G401.6 (cell line): ENCODE measurements around the gene C2orf92.

ENCODE experiments used
- FAIRE-seq: peaks from 2 replicates; lab custom pipeline; 2012; peaks lifted over from hg19 to GRCh38; lab: Jason Lieb, UNC

C2orf92 gene

DNA sequence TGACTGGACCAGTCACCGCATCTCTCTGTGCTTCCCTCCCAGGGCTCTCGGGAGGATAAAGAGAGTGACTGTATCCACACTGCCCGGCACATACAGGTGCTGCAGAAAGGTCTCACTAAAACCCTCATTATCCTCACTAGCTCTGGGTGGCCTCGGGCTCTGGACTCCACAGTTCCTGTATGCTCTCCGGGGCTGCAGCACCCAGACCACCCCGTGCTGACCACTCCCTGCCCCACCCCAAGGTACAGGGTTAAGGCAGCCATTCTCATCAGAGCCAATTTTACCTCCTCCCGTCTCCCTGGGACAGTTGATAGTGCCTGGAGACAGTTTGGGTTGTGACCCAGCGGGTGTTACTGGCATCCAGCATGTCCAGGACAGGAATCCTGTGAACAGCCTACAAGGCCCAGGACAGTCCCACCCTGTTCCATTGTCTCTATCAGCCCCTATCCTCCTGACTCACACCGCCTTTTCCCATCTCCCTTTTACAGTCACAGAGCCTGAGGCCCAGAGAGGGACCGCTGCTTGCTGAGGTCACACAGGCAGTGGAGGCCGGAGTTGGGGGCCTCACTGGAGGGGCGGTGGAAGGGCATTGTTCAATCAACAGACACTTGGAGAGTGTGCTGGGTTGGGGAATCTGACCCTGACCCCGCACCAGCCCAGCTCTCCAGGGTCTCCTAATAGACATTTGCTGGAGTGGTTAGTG is 45.6 kb downstream of the C2orf92 start:
- no peak for FAIRE-seq

DNA sequence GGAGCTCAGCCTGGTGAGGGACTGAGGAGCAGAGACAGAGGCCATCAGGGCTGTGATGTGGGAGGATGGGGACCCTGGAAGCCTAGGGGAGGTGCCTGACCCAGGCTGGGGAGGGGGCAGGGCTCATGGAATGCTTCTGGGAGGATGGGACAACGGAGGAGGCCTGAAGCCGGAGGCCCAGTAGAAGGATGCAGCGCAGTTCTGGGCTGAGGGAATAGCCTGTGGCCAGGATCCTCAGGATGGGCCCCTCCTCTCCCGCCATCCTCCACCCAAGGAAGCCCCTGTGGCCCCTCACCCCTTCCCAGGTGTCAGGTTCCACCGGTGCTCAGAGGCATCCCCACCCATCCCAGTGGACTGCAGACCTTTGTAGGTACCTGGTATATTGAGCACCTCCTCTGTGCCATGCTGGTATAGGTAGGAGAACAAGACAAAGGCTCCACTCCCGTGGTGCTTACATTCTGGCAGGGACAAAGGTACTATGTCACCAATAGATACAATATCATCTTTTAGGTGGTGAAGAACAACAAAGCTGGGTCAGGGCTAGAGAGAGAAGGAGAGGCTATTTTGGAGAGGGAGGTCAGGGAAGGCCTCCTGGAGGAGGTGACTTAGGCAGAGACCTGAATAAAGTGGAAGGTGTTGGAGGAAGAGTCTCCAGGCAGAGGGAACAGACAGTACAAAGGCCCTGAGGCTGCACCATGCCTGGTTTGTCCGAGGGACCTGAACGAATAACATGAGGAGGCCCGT is 46.6 kb downstream of the C2orf92 start:
- FAIRE-seq = no peak

- FAIRE-seq = no peak
Observed at GRCh38 chr2:97716695-97717612, 47.4 kb downstream of the C2orf92 start.

DNA sequence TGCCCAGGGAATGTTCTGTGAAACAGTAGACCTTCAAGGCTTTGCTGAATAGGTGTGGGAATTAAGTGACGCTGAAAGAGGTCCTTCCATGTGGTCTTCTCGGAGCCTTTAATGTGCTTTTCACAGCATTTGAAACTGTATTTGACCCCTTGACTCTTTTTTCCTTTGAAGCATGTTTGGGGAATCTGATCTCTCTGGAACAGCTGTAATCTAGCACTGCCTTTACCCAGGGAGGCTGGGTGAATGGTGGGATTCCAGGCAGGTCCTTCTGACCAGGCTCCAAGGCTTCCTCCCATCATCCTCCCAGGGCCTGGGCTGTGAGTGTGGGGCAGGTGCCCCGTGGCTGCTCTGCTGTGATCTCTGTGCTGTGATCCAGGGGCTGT is 48.1 kb downstream of the C2orf92 start:
- FAIRE-seq = no peak

GRCh38 chr2:97718051-97718882 is 48.8 kb downstream of the C2orf92 start:
- no peak for FAIRE-seq

DNA sequence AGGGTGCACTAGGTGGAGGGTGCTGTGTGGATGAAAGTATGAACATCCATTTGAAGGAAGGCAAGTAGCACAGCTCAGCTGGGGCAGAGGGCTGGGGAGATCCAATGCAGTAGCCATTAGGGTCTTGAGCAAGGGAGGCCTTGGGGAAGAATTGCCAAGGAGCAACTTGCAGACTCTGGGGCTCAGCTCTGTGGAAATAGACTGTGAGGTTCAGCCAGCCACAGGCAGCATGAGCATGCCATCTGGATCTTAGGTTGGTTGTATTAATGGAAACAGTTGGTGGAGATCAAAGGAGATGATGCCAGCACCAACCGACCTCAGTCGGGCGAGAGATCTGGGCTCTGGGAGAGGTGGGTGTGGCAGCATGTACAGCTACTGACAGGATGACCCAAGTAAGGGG is 49.4 kb downstream of the C2orf92 start:
- no peak for FAIRE-seq

DNA sequence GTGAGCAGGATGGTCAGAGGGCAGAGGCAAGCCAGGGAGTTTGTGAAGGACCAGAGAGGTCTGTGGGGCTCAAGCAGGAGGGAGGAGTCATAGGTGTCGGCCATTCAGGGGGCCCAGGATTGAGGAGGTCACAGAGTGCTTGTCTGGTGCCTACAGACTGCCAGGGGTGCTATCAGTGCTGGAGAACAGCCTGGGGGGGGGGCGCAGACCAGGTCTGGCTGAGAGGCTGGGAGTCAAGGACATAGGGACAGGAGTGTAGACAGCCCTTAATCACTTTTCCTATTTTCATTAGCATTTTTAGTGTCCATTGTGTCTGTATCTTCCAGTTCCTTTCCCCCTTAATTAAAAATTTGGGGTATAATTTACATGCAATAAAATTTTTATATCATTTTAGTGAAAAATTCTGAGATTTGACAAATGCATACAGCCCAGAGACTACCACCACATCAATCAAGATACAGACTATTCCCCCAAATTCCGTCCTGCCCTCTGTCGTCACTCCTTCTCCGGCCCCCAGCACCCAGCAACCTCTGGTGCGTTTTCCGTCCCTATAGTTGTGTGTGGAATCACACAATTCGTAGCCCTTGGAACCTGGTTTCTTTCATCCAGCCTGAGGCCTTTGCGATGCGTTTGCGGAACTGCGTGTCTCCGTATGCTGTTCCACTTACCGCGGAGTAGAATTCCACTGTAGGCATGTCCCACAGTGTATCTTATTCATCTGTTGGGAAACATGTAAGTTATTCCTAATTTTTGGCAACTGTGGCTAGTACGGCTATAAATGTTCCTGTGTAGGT is 50.0 kb downstream of the C2orf92 start:
- no peak for FAIRE-seq

- FAIRE-seq = no peak
Observed at GRCh38 chr2:97720746-97721145, 51.2 kb downstream of the C2orf92 start.

- FAIRE-seq = no peak
Observed at GRCh38 chr2:97722227-97722626, 52.7 kb downstream of the C2orf92 start.

- no peak for FAIRE-seq
Observed at GRCh38 chr2:97723156-97724072, 53.9 kb downstream of the C2orf92 start.

GRCh38 chr2:97724073-97724410 is 54.5 kb downstream of the C2orf92 start:
- no peak for FAIRE-seq

GRCh38 chr2:97724501-97724900 is 55.0 kb downstream of the C2orf92 start:
- no peak for FAIRE-seq

DNA sequence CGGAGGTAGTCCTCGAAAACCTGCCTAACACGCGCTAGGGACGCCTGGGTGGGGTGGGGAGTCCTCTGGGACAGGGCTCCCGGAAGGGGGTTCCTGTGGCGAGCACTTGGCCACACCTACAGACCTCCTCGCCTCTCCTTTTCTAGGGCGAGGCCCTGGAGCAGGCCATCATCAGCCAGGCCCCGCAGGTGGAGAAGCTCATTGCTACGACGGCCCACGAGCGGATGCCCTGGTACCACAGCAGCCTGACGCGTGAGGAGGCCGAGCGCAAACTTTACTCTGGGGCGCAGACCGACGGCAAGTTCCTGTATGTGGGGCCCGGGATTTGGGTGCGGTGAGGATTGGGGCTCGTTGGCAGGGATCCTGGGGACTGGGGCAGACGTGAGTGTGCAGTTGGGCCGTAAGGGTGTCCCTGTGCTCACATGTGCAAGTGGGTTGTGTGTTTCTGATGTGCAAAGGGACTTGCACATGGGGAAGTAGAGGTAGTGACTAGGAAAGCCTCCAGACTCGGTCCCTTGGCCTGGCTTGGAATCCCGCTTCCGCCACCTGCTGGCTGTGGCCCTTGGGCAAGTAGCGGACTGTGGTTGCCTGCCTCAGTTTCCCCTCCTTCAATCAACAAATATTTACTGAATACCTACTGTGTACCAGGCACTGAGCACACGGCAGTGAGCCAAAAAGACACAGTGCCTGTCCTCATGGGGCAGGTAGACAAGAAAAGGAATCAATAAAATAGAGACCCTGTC is 55.6 kb downstream of the C2orf92 start:
- no peak for FAIRE-seq

- FAIRE-seq = no peak
Observed at GRCh38 chr2:97726261-97727064, 57.0 kb downstream of the C2orf92 start.

DNA sequence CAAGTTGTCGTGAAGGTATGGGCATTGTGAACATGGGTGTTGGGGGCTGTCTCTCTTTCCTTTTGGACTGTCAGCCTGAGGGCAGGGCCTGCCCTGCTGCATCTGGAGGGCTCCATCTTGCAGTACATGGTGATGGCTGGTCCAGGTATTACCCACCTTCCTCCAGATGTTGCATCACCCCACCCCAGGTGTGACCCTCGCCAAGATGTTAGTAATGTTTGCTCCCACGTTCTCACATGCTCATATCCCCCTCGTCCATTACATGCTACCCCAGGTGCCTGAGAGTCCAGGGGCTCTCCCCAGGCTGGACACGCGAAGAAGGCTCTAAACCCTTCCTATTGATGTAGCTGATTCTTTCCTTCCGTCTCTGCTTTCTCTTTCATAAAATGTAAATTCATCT is 57.8 kb downstream of the C2orf92 start:
- no peak for FAIRE-seq

GRCh38 chr2:97728091-97728731 is 58.7 kb downstream of the C2orf92 start:
- no peak for FAIRE-seq

- FAIRE-seq = no peak
Observed at GRCh38 chr2:97730245-97730644, 60.7 kb downstream of the C2orf92 start.
